ENCODE measurements around the gene ENKD1.

DNA sequence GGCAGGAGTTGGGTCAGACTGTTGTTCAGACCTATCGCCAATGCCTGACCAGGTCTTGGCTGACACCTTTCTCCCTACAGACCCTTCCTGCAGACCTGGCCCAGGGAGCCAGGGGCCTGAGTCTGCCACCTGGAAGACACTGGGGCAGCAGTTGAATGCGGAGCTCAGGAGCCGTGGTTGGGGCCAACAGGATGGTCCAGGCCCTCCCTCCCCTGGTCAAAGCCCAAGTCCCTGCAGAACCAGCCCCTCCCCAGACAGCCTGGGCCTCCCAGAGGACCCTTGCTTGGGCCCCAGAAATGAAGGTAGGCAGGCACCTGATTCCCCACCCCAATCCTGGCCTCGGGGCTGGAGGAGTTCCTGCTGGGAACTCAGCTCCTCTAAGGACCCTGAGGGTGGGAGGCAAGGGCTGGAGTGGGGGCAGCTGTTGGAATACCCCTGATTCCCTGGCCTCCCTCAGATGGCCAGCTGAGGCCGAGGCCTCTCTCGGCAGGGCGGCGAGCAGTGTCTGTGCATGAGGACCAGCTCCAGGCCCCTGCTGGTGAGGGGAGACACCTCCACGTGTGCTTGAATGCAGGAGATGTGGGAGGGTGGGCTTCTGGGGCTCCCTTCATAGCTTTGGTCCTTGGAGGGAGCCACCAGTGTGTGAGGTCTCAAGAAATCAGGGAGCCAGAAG lies 10.1 kb downstream of the ENKD1 start:
- TF ChIP-seq CTCF (IDR thresholded peaks at IDR 0.05) (no peak), EP300 (IDR thresholded peaks at IDR 0.05) (no peak), POLR2A (IDR thresholded peaks at IDR 0.05) (no peak), POLR2AphosphoS5 (IDR thresholded peaks at IDR 0.05) (no peak)

Measured in upper lobe of left lung (tissue), 4 donors.